GM19025 (cell line): ENCODE results near the gene HCFC1R1.

ENCODE experiments used
- ATAC-seq: cut with Tn5 transposase; IDR thresholded peaks from one replicate; pipeline ENCODE4 v1.9.1; 2021; ENCODE audit warnings: mild to moderate bottlenecking, low read depth, moderate library complexity; ENCODE audit not compliant: unreplicated experiment

Gene HCFC1R1

GRCh38 chr16:3035972-3036725, 12.4 kb upstream of the HCFC1R1 start:
- ATAC-seq = no peak

GRCh38 chr16:3035289-3035971, 11.7 kb upstream of the HCFC1R1 start:
- no peak for ATAC-seq

GRCh38 chr16:3032624-3033023, 8.9 kb upstream of the HCFC1R1 start:
- no peak for ATAC-seq

GRCh38 chr16:3030222-3031212, 6.8 kb upstream of the HCFC1R1 start:
- ATAC-seq = no peak

- ATAC-seq = no peak
Observed at GRCh38 chr16:3029491-3030221, 5.9 kb upstream of the HCFC1R1 start.

GRCh38 chr16:3028716-3029319, 5.1 kb upstream of the HCFC1R1 start:
- ATAC-seq = no peak

GRCh38 chr16:3027983-3028715, 4.4 kb upstream of the HCFC1R1 start:
- ATAC-seq = no peak

- ATAC-seq = no peak
Observed at GRCh38 chr16:3027489-3027795, 3.7 kb upstream of the HCFC1R1 start.

GRCh38 chr16:3026609-3027488, 3.1 kb upstream of the HCFC1R1 start:
- no peak for ATAC-seq

- ATAC-seq = no peak
Observed at GRCh38 chr16:3026003-3026378, 2.2 kb upstream of the HCFC1R1 start.

GRCh38 chr16:3025032-3026002, 1.6 kb upstream of the HCFC1R1 start:
- ATAC-seq = no peak

- ATAC-seq = no peak
Observed at GRCh38 chr16:3023415-3023668, 400 bp downstream of the HCFC1R1 start.

GRCh38 chr16:3022684-3023414, 893 bp downstream of the HCFC1R1 start:
- ATAC-seq = no peak

GRCh38 chr16:3022208-3022683, 1.5 kb downstream of the HCFC1R1 start:
- ATAC-seq = no peak

- no peak for ATAC-seq
Observed at GRCh38 chr16:3021449-3022207, 2.1 kb downstream of the HCFC1R1 start.
